HCT116 (cell line): Measurements from ENCODE around the gene RC3H1. TPM values are rescaled to one million over a fixed set of nuclear protein-coding genes. Genes with fewer than 3 reads are reported as not detected.
"Not testable (repeated sequence)": the region's sequence is repeated elsewhere in the genome, so short reads cannot be mapped to it uniquely, and the experiment has no call there.

ENCODE experiments used
- ATAC-seq: fragments of 200-7000 bp; cut with Tn5 transposase; 2 replicates; pipeline ENCODE4 v1.9.1; 2020; ENCODE audit warnings: mild to moderate bottlenecking, moderate library complexity
- BruUV-seq: library from RNA; stranded (reverse); fragments of 400-500 nt; replicated peaks from 2 replicates; lab custom pipeline; 2021; lab: Mats Ljungman, UMichigan
- CTCF ChIA-PET: fragments of 300-600 bp; sonication (Branson Sonifier 250); formaldehyde crosslinking; loops from one replicate; lab custom pipeline; 2021; ENCODE audit warnings: antibody characterized with exemption; lab: Charles Lee
- POLR2A ChIA-PET: fragments of 300-600, 350-600 bp; sonication (Branson Sonifier 250); formaldehyde crosslinking; loops from one replicate; lab custom pipeline; 2021; ENCODE audit warnings: antibody characterized with exemption; lab: Charles Lee
- RAD21 ChIA-PET, 2 experiments: fragments of 300-600 bp; sonication (Branson Sonifier 250); formaldehyde crosslinking; loops; one replicate each; lab custom pipeline; 2023; ENCODE audit warnings: low total read pairs in 2 of 2; ENCODE audit not compliant: uncharacterized antibody in 2 of 2, unreplicated experiment in 2 of 2, low non-redundant PET in 1 of 2; lab: Charles Lee
- DNase-seq: peaks from one replicate; pipeline ENCODE4 v3.0.0-alpha.2; 2010; ENCODE audit warnings: low read depth, low spot score
- H2AFZ ChIP-seq: fragments of 200-600 bp; shearing (Covaris generic), sonication (generic); 2 replicates; pipeline ENCODE4 v1.6.1; 2017; ENCODE audit warnings: low read depth, mixed run types, mixed read lengths, antibody characterized with exemption, low read length; ENCODE audit not compliant: poor library complexity, severe bottlenecking
- H3K27ac ChIP-seq: 2 replicates; pipeline ENCODE4 v1.5.1; 2012; ENCODE audit warnings: low read depth, low read length
- H3K27me3 ChIP-seq: fragments of 200-600 bp; sonication (generic); 2 replicates; pipeline ENCODE4 v1.6.1; 2016; ENCODE audit warnings: mixed run types, low read length, mixed read lengths; ENCODE audit not compliant: insufficient read depth
- H3K36me3 ChIP-seq, 2 experiments: fragments of 200-500 bp in 1 of 2; fragments of 200-600 bp in 1 of 2; sonication (Bioruptor generic) in 1 of 2; sonication (generic) in 1 of 2; 2 replicates each; pipeline versions ENCODE4 v1.5.1 to v1.6.1; 2014 to 2016; ENCODE audit warnings: low read length in 2 of 2, inconsistent platforms in 1 of 2, mixed read lengths in 1 of 2, mixed run types in 1 of 2; ENCODE audit not compliant: insufficient read depth in 2 of 2, control insufficient read depth in 1 of 2
- H3K4me1 ChIP-seq, 2 experiments: fragments of 200-600 bp in 1 of 2; sonication (generic) in 1 of 2; 2 replicates each; pipeline versions ENCODE4 v1.5.1 to v1.6.1; 2012 to 2017; ENCODE audit warnings: low read length in 2 of 2, inconsistent platforms in 1 of 2, mild to moderate bottlenecking in 1 of 2, mixed read lengths in 1 of 2, mixed run types in 1 of 2, moderate library complexity in 1 of 2; ENCODE audit not compliant: insufficient read depth in 2 of 2, control insufficient read depth in 1 of 2
- H3K4me2 ChIP-seq: fragments of 200-600 bp; sonication (generic); 2 replicates; pipeline ENCODE4 v1.6.1; 2017; ENCODE audit warnings: mixed run types, low read length, mixed read lengths
- H3K4me3 ChIP-seq, 2 experiments: fragments of 200-600 bp in 1 of 2; sonication (generic) in 1 of 2; replicated peaks in 1 of 2; 2 replicates each; pipeline ENCODE4 v1.5.1; 2011 to 2016; ENCODE audit warnings: low read length in 2 of 2, control low read depth in 1 of 2, low read depth in 1 of 2, mild to moderate bottlenecking in 1 of 2, mixed read lengths in 1 of 2, mixed run types in 1 of 2
- H3K79me2 ChIP-seq: fragments of 200-600 bp; sonication (generic); 2 replicates; pipeline ENCODE4 v1.6.1; 2017; ENCODE audit warnings: mild to moderate bottlenecking, mixed run types, low read length, moderate library complexity, mixed read lengths; ENCODE audit not compliant: insufficient read depth
- H3K9ac ChIP-seq: fragments of 200-600 bp; sonication (generic); 2 replicates; pipeline ENCODE4 v1.6.1; 2016; ENCODE audit warnings: low read length, mixed read lengths
- H3K9me2 ChIP-seq: fragments of 200-600 bp; sonication (generic), shearing (Covaris generic); 2 replicates; pipeline ENCODE4 v1.6.1; 2017; ENCODE audit warnings: mixed run types, mild to moderate bottlenecking, moderate library complexity; ENCODE audit not compliant: insufficient read depth
- H3K9me3 ChIP-seq, 2 experiments: fragments of 200-500 bp in 1 of 2; fragments of 200-600 bp in 1 of 2; sonication (Bioruptor generic) in 1 of 2; sonication (generic) in 1 of 2; 2 replicates each; pipeline ENCODE4 v1.6.1; 2014 to 2017; ENCODE audit warnings: low read length in 2 of 2, mixed read lengths in 2 of 2, inconsistent platforms in 1 of 2, low read depth in 1 of 2, mild to moderate bottlenecking in 1 of 2, mixed run types in 1 of 2, moderate library complexity in 1 of 2; ENCODE audit not compliant: control insufficient read depth in 1 of 2, insufficient read depth in 1 of 2
- H4K20me1 ChIP-seq: fragments of 200-600 bp; sonication (generic), shearing (Covaris generic); 2 replicates; pipeline ENCODE4 v1.6.1; 2017; ENCODE audit warnings: mixed run types, mild to moderate bottlenecking, moderate library complexity; ENCODE audit not compliant: insufficient read depth
- CEBPB ChIP-seq: IDR thresholded peaks from 2 replicates; pipeline ENCODE4 v1.6.1; 2012; ENCODE audit warnings: low read depth
- EZH2 ChIP-seq: fragments of 200-600 bp; sonication (generic); IDR thresholded peaks from 2 replicates; pipeline ENCODE4 v1.6.1; 2017; ENCODE audit warnings: antibody characterized with exemption, mixed run types
- FOSL1 ChIP-seq: IDR thresholded peaks from 2 replicates; pipeline ENCODE4 v1.6.1; 2012; ENCODE audit warnings: low read depth
- RAD21 ChIP-seq: IDR thresholded peaks from 2 replicates; pipeline ENCODE4 v1.6.1; 2012; ENCODE audit warnings: low read depth, mild to moderate bottlenecking
- SP1 ChIP-seq: IDR thresholded peaks from 2 replicates; pipeline ENCODE4 v1.6.1; 2012; ENCODE audit warnings: low read depth
- SRF ChIP-seq: IDR thresholded peaks from 2 replicates; pipeline ENCODE4 v1.6.1; 2012; ENCODE audit warnings: low read depth
- TCF7L2 ChIP-seq: IDR thresholded peaks from 2 replicates; pipeline ENCODE4 v1.7.0; 2011; ENCODE audit warnings: borderline replicate concordance, inconsistent platforms; ENCODE audit not compliant: insufficient read depth, insufficient read length; ENCODE audit errors: extremely low read depth
- ZNF274 ChIP-seq: fragments of 200-500 bp; sonication (Bioruptor generic); IDR thresholded peaks from 2 replicates; pipeline ENCODE4 v1.6.1; 2014; ENCODE audit warnings: mild to moderate bottlenecking, low read depth, low read length, inconsistent platforms
- intact Hi-C: fragments of 100-400 bp; cut with micrococcal nuclease; formaldehyde crosslinking; loops from 2 replicates; pipeline ENCODE4 v1.10.0; 2022
- total RNA-seq: library from RNA; stranded (reverse); gene quantifications from one replicate; pipeline ENCODE4 v1.2.1, GENCODE V29; 2021; ENCODE audit not compliant: unreplicated experiment
- TF ChIP-seq, protein P1 (sequence below): IDR thresholded peaks from 2 replicates; pipeline ENCODE4 v1.6.1; 2012
- TF ChIP-seq, protein P2 (sequence below), 3 experiments: fragments of 200-600 bp in 1 of 3; sonication (generic) in 1 of 3; IDR thresholded peaks in 2 of 3; conservative IDR thresholded peaks in 1 of 3; 2 replicates each; pipeline ENCODE4 v1.5.1; 2012 to 2017; ENCODE audit warnings: low read depth in 2 of 3, low read length in 2 of 3, antibody characterized with exemption in 1 of 3, borderline replicate concordance in 1 of 3, control low read depth in 1 of 3, mild to moderate bottlenecking in 1 of 3, mixed read lengths in 1 of 3, mixed run types in 1 of 3, moderate library complexity in 1 of 3; ENCODE audit not compliant: insufficient read depth in 1 of 3
- TF ChIP-seq, protein P3 (sequence below): IDR thresholded peaks from 2 replicates; pipeline ENCODE4 v1.6.1; 2011; ENCODE audit warnings: mild to moderate bottlenecking, low read length, moderate library complexity; ENCODE audit not compliant: insufficient replicate concordance; ENCODE audit errors: extremely low read depth

Gene RC3H1
- total RNA-seq, 1 experiment from 2014 or later = 23.6 TPM

DNA sequence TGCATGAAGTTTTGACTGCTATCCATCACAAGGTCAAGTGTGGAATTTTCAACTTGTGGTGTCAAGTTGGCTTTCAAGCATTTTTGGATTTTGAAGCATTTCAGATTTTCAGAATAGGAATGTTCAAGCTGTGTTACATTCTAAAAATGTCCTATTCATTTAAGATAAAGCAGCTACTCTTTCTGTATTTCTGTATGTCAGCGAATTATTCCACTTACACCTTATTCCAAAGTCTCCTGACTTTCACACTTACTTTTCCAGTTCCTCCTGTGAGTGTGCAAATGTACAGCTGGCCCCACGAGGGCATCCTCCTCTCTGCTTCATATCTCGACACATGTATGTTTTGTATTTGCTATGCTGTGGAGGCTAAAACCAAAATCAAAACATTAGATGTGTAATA lies 51.9 kb downstream of the RC3H1 start:
- CTCF ChIA-PET = no interaction called here
- POLR2A ChIA-PET = no interaction called here
- H3K27ac ChIP-seq = no peak overlapping the region
- H4K20me1 ChIP-seq = no peaks in the 10 kb centered on the region
- H3K4me1 ChIP-seq = no peaks in the 10 kb centered on the region
- no peak overlapping the region for H3K4me3 ChIP-seq
- no peaks in the 10 kb centered on the region for H3K9me2 ChIP-seq
- H2AFZ ChIP-seq = no peak overlapping the region
- no peak for ATAC-seq
- intact Hi-C loops = no loop called here
- H3K27me3 ChIP-seq = no peaks in the 10 kb centered on the region
- peaks cover 13 to 46% of the 10 kb centered on the region in 2 experiments for H3K36me3 ChIP-seq
- no peak overlapping the region for H3K9ac ChIP-seq
- H3K4me2 ChIP-seq = no peak overlapping the region
- H3K9me3 ChIP-seq = no peaks in the 10 kb centered on the region
- BruUV-seq = no TSS peak
- no peaks in the 10 kb centered on the region for H3K79me2 ChIP-seq
- TF ChIP-seq SRF (no peak), TCF7L2 (no peak), ZNF274 (no peak), EZH2 (no peak), SP1 (no peak), CEBPB (no peak), RAD21 (no peak), FOSL1 (no peak)
- TF ChIP-seq, protein P1, sequence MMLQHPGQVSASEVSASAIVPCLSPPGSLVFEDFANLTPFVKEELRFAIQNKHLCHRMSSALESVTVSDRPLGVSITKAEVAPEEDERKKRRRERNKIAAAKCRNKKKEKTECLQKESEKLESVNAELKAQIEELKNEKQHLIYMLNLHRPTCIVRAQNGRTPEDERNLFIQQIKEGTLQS = no peak
- TF ChIP-seq, protein P2, sequence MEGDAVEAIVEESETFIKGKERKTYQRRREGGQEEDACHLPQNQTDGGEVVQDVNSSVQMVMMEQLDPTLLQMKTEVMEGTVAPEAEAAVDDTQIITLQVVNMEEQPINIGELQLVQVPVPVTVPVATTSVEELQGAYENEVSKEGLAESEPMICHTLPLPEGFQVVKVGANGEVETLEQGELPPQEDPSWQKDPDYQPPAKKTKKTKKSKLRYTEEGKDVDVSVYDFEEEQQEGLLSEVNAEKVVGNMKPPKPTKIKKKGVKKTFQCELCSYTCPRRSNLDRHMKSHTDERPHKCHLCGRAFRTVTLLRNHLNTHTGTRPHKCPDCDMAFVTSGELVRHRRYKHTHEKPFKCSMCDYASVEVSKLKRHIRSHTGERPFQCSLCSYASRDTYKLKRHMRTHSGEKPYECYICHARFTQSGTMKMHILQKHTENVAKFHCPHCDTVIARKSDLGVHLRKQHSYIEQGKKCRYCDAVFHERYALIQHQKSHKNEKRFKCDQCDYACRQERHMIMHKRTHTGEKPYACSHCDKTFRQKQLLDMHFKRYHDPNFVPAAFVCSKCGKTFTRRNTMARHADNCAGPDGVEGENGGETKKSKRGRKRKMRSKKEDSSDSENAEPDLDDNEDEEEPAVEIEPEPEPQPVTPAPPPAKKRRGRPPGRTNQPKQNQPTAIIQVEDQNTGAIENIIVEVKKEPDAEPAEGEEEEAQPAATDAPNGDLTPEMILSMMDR (IDR thresholded peaks at IDR 0.05 in 2 of 3, conservative IDR thresholded peaks at IDR 0.05 in 1 of 3; ENCODE audit: borderline replicate concordance in 1 of 3, insufficient read depth in 1 of 3, low read depth in 2 of 3, low read length in 2 of 3) = no peak
- TF ChIP-seq, protein P3, sequence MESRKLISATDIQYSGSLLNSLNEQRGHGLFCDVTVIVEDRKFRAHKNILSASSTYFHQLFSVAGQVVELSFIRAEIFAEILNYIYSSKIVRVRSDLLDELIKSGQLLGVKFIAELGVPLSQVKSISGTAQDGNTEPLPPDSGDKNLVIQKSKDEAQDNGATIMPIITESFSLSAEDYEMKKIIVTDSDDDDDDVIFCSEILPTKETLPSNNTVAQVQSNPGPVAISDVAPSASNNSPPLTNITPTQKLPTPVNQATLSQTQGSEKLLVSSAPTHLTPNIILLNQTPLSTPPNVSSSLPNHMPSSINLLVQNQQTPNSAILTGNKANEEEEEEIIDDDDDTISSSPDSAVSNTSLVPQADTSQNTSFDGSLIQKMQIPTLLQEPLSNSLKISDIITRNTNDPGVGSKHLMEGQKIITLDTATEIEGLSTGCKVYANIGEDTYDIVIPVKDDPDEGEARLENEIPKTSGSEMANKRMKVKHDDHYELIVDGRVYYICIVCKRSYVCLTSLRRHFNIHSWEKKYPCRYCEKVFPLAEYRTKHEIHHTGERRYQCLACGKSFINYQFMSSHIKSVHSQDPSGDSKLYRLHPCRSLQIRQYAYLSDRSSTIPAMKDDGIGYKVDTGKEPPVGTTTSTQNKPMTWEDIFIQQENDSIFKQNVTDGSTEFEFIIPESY = no peak
- no peak for DNase-seq
- RAD21 ChIA-PET = no interaction called here

DNA sequence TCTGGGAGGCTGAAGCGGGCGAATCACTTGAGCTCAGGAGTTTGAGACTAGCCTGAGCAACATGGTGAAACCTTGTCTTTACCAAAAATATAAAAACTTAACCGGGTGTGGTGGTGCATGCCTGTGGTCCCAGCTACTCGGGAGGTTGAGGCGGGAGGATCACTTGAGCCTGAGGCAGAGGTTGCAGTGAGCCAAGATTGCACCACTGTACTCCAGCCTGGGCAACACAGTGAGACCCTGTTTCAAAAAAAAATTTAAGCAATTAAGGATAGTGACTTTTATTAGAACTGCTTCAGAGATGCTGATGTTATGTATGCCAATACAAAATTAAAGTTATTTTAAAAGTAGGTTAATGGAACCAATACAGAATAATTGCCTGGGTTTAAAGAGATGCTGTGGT lies 56.3 kb downstream of the RC3H1 start:
- ATAC-seq, H2AFZ ChIP-seq, RAD21 ChIA-PET, H4K20me1 ChIP-seq, H3K4me2 ChIP-seq, H3K9me2 ChIP-seq, H3K27me3 ChIP-seq, H3K79me2 ChIP-seq, H3K4me3 ChIP-seq, POLR2A ChIA-PET, intact Hi-C loops, H3K9ac ChIP-seq, H3K4me1 ChIP-seq, BruUV-seq, CTCF ChIA-PET, DNase-seq, H3K27ac ChIP-seq, H3K9me3 ChIP-seq: not testable (repeated sequence)
- H3K36me3 ChIP-seq = peaks cover 14 to 52% of the 10 kb centered on the region in 2 experiments
